GM21528 (cell line): ENCODE measurements around the gene NCOA1.

Experiments
- ATAC-seq: cut with Tn5 transposase; IDR thresholded peaks from one replicate; pipeline ENCODE4 v1.9.1; 2021; ENCODE audit warnings: mild to moderate bottlenecking, moderate library complexity; ENCODE audit not compliant: unreplicated experiment, low FRiP score

The NCOA1 gene

DNA sequence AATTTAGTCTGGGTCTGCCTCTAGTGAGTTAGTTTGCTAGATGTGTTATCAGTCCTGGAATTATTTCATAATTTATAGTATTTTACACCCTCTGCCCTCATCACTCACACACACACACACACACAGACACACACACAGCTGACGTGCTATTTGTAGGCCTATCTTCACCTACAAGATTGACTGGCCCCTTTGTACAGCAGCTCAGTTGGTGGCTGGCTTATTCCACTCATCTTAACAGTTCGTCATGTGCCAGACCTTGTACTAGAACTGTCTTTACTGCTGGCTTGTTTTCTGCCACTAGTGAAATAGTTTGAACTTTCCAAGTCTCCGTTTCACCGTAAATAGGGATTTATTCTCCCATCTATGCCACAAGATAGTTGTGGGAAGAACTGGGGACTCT, 323.5 kb downstream of the NCOA1 start:
- ATAC-seq: no peak

DNA sequence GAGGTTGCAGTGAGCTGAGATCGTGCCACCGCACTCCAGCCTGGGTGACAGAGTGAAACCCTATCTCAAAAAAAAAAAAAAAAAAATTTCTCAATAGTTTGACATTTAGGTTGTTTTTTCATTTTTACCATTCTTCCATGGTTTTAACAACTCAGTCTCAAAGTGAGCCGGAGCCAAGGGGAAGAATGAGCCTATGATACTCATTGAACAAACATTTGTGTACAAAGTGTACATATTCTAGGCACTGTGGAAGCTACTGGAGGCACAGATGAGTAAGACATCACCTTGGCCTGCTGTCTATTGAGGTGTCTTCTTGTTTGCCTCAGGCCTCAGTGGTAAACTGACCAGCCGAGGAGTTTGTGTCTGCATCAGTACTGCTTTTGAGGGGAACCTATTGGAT, 324.1 kb downstream of the NCOA1 start:
- no peak for ATAC-seq

DNA sequence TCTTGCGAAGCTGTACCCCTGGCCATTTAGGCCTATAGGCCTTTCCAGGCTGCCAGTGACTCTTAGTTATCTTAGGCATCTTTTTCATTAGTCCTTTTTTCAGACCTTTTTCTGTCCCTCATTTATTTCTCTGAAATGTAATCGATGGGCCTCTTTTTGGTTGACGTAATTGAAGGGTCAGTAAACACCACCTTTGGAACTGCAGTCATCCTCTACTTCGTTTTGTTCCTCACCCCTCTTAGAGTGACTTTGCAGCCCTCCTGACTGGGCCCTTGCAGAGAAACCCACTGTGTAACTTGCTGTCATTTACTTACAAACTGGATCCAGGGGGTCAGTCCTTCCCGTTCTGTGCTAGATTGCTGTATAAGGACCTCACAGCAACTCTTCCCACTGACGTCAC, 325.4 kb downstream of the NCOA1 start:
- ATAC-seq: no peak

DNA sequence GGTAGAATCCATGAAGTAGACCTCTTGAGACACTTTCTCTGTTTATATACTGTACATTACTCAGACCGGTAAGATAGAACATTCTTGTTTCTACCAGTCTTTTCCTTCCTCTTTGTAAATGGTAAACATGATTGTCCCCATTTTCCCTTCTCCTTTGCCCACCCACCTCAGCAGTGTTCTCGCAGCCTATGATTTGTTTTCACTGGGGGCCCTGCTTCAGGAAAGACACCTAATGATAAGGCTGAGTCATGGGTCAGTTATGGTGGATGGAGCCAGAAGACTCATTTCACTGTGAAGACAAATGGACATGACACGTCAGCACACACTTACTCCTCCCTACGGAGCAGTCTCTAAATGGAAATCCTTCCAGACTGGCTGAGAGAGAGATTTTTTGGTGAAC, 325.8 kb downstream of the NCOA1 start:
- ATAC-seq: no peak

DNA sequence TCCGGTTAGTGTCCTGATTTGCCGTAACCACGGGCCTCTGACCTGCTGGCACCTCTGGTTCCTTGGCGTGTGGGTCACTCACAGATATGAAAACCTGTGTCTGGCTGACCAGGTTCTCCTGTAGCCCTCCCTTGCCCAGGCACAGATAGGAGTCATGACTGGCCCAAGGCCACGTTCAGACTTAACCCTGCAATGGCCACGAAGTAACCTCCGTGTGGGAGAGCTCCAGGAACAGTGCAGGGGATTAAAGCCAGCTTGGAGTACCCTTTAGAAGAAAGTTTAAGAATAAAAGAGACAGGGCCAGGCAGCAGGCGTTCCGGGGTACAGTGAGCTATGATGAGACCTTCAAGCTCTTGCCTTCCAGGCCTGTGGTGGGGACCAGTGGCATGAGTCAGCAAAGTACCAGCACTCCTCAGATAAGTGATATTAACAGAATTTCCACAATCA, 327.7 kb downstream of the NCOA1 start:
- no peak for ATAC-seq

DNA sequence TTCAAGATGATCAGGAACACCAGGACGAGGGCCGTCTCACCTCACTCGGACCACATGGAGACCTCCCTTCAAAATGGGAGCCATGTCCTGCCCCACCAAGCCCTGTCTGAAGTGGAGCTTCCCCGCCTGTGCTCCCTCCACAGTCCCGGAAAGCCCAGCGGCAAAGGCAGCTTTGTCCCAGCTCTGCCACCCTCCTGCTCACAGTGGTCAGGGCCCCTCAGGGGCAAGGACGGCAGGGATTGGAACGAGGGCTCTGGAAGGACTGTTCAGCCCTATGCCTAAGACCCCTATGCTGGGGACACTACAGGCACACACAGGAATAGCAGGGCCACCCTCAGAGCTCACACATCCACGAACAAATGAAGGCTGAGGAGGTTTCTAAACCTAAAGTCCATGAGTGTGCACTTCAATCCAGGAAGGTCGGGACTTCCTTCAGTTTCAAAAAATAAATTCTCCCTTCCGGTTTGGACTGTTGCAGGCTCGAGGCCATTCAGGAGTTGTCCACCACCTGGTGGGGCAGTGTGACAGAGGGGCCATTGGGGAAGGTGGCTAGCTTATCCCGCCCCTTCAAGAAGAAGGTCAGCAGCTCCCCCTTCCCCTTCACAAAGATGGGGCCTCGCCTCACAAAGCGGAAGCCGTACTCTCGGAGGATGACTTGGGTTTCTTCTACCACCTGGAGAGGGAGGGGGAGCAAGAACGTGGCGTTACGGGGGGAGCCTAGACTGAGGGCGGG, 328.6 kb downstream of the NCOA1 start:
- ATAC-seq: no peak

DNA sequence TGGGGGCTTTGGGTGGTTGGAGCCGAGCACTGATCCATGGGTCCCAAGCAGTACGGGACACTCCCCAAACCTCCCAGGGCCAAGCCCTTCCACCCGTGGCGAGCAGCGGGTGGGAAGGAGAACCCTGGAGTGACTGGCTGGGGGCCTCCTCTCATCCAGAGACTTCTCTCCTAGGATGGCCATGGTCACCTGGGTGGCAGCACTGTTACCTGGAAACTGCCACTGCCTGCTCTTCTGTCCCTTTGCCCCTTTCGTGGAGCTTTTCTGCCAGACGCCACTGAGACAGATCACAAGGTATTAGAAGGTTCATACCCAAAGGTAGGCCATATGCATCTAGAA, 329.1 kb downstream of the NCOA1 start:
- ATAC-seq: no peak
